HepG2 (cell line): ENCODE measurements around the gene HCFC1. TPM values are rescaled to one million over a fixed set of nuclear protein-coding genes. Genes with fewer than 3 reads are reported as not detected.

Source experiments
- ATAC-seq: fragments of 200-7000 bp; cut with Tn5 transposase; 3 replicates; pipeline ENCODE4 v1.9.1; 2020; ENCODE audit warnings: mild to moderate bottlenecking, moderate library complexity
- BruUV-seq: library from RNA; stranded (reverse); fragments of 400-500 nt; replicated peaks from 2 replicates; lab custom pipeline; 2021; lab: Mats Ljungman, UMichigan
- CTCF ChIA-PET: fragments of 300-600 bp; formaldehyde crosslinking; extraction: SDS; loops from one replicate; lab custom pipeline; 2021; ENCODE audit warnings: low total read pairs, inconsistent platforms, low intra/inter-chr PET ratio; lab: Yijun Ruan, JAX
- POLR2A ChIA-PET: fragments of 350-600 bp; sonication (Branson Sonifier 250); formaldehyde crosslinking; loops from one replicate; lab custom pipeline; 2020; ENCODE audit warnings: antibody characterized with exemption, inconsistent platforms; lab: Yijun Ruan, JAX
- DNase-seq: peaks from one replicate; pipeline ENCODE4 v3.0.0-alpha.2; 2015; ENCODE audit warnings: low spot score
- FAIRE-seq: peaks from 3 replicates; lab custom pipeline; 2011; peaks lifted over from hg19 to GRCh38; lab: Jason Lieb, UNC
- H2AFZ ChIP-seq: one replicate; pipeline ENCODE4 v1.6.1; 2011; ENCODE audit warnings: low read length, inconsistent platforms
- H3K27ac ChIP-seq: fragments of 300-600 bp; 3 replicates; pipeline ENCODE4 v1.8.0; 2011; ENCODE audit warnings: mixed run types, mild to moderate bottlenecking, mixed read lengths, low read length, inconsistent platforms; ENCODE audit not compliant: insufficient read depth; ENCODE audit errors: extremely low read length
- H3K27me3 ChIP-seq, 2 experiments: fragments of 200-600 bp in 1 of 2; 2 replicates in 1 of 2; 3 replicates in 1 of 2; pipeline versions ENCODE4 v1.6.0 to v1.8.0; 2011; ENCODE audit warnings: low read length in 2 of 2, mild to moderate bottlenecking in 2 of 2, moderate library complexity in 2 of 2, inconsistent platforms in 1 of 2; ENCODE audit not compliant: insufficient read depth in 2 of 2, control insufficient read depth in 1 of 2
- H3K36me3 ChIP-seq, 2 experiments: fragments of 200-600 bp in 1 of 2; replicated peaks in 1 of 2; 2 replicates in 1 of 2; 3 replicates in 1 of 2; pipeline versions ENCODE4 v1.5.1 to v1.8.0; 2011; ENCODE audit warnings: low read length in 2 of 2, inconsistent platforms in 1 of 2; ENCODE audit not compliant: insufficient read depth in 2 of 2, control insufficient read depth in 1 of 2
- H3K4me1 ChIP-seq: 2 replicates; pipeline ENCODE4 v1.5.1; 2012; ENCODE audit warnings: low read length, inconsistent platforms; ENCODE audit not compliant: insufficient read depth
- H3K4me2 ChIP-seq: 2 replicates; pipeline ENCODE4 v1.6.0; 2011; ENCODE audit warnings: low read depth, low read length, inconsistent platforms
- H3K4me3 ChIP-seq, 3 experiments: fragments of 200-600 bp in 1 of 3; sonication (generic), shearing (Covaris generic) in 1 of 3; replicated peaks in 1 of 3; 2 replicates each; pipeline ENCODE4 v1.5.1; 2011 to 2016; ENCODE audit warnings: low read length in 3 of 3, inconsistent platforms in 2 of 3, low read depth in 2 of 3, mild to moderate bottlenecking in 2 of 3, control low read depth in 1 of 3, mixed read lengths in 1 of 3; ENCODE audit not compliant: insufficient read depth in 1 of 3
- H3K79me2 ChIP-seq: one replicate; pipeline ENCODE4 v1.6.1; 2011; ENCODE audit warnings: low read length, inconsistent platforms; ENCODE audit not compliant: insufficient read depth
- H3K9ac ChIP-seq: 2 replicates; pipeline ENCODE4 v1.6.0; 2011; ENCODE audit warnings: mild to moderate bottlenecking, low read depth, low read length, inconsistent platforms; ENCODE audit not compliant: insufficient read depth
- H3K9me3 ChIP-seq: 2 replicates; pipeline ENCODE4 v1.5.1; 2012; ENCODE audit warnings: mild to moderate bottlenecking, low read length
- H4K20me1 ChIP-seq: 2 replicates; pipeline ENCODE4 v1.6.0; 2011; ENCODE audit warnings: inconsistent platforms, mild to moderate bottlenecking, low read length, moderate library complexity; ENCODE audit not compliant: insufficient read depth
- AGO2 ChIP-seq: fragments of 200-400 bp; formaldehyde crosslinking; optimal IDR thresholded peaks from 2 replicates; pipeline ENCODE3; 2017; ENCODE audit warnings: mild to moderate bottlenecking, low read depth, low read length, moderate library complexity
- CREM ChIP-seq, 2 experiments: sonication (generic) in 1 of 2; formaldehyde crosslinking in 1 of 2; IDR thresholded peaks; 2 replicates each; pipeline versions ENCODE4 v1.4.0 to v1.6.1; 2016 to 2020; ENCODE audit warnings: antibody characterized with exemption in 1 of 2, mild to moderate bottlenecking in 1 of 2, missing genetic modification reagents in 1 of 2
- FLYWCH1 ChIP-seq: sonication (generic); formaldehyde crosslinking; IDR thresholded peaks from 2 replicates; pipeline ENCODE4 v1.8.1; 2023; ENCODE audit warnings: mild to moderate bottlenecking, missing genetic modification reagents
- GATAD1 ChIP-seq: IDR thresholded peaks from 2 replicates; pipeline ENCODE4 v1.6.1; 2016; ENCODE audit warnings: missing genetic modification reagents, missing compliant biosample characterization
- MZF1 ChIP-seq: sonication (generic); formaldehyde crosslinking; IDR thresholded peaks from 2 replicates; pipeline ENCODE4 v1.8.1; 2023; ENCODE audit warnings: mild to moderate bottlenecking, missing genetic modification reagents, borderline replicate concordance
- NCOA5 ChIP-seq: sonication (generic); formaldehyde crosslinking; IDR thresholded peaks from 2 replicates; pipeline ENCODE4 v1.4.0; 2020; ENCODE audit warnings: missing genetic modification reagents
- SOX5 ChIP-seq: IDR thresholded peaks from 2 replicates; pipeline ENCODE4 v1.6.1; 2016; ENCODE audit warnings: borderline replicate concordance
- YY1 ChIP-seq: IDR thresholded peaks from 2 replicates; pipeline ENCODE4 v1.6.1; 2011; ENCODE audit warnings: low read length, low read depth, moderate library complexity, mild to moderate bottlenecking; ENCODE audit not compliant: insufficient read depth, insufficient replicate concordance
- ZBTB1 ChIP-seq: sonication (generic); formaldehyde crosslinking; IDR thresholded peaks from 2 replicates; pipeline ENCODE4 v1.4.0; 2020; ENCODE audit warnings: missing genetic modification reagents, borderline replicate concordance
- ZNF335 ChIP-seq: sonication (generic); formaldehyde crosslinking; IDR thresholded peaks from 2 replicates; pipeline ENCODE4 v1.4.0; 2020; ENCODE audit warnings: missing genetic modification reagents
- ZNF33B ChIP-seq: sonication (generic); formaldehyde crosslinking; IDR thresholded peaks from 2 replicates; pipeline ENCODE4 v1.5.1; 2020; ENCODE audit warnings: mild to moderate bottlenecking, missing genetic modification reagents
- ZNF746 ChIP-seq: sonication (generic); formaldehyde crosslinking; IDR thresholded peaks from 2 replicates; pipeline ENCODE4 v1.8.0; 2022; ENCODE audit warnings: mild to moderate bottlenecking, missing genetic modification reagents
- ZNF777 ChIP-seq: sonication (generic); formaldehyde crosslinking; IDR thresholded peaks from 2 replicates; pipeline ENCODE4 v1.4.0; 2020; ENCODE audit warnings: missing genetic modification reagents
- ZNF780A ChIP-seq: sonication (generic); formaldehyde crosslinking; IDR thresholded peaks from 2 replicates; pipeline ENCODE4 v1.8.0; 2022; ENCODE audit warnings: mild to moderate bottlenecking, missing genetic modification reagents, moderate library complexity
- WGBS: methylation state at CpG from one replicate; pipeline ENCODE4 v1.1.6; 2017; ENCODE audit warnings: low lambda C conversion rate; 5-methylcytosine and 5-hydroxymethylcytosine counted together
- in situ Hi-C: cut with HindIII; loops from 2 replicates; pipeline ENCODE4 v1.10.0; 2017; ENCODE audit warnings: low pct_unique_long_range_greater_than_20kb; ENCODE audit not compliant: extremely low pct_ligation_motif_present
- intact Hi-C: fragments of 100-400 bp; cut with micrococcal nuclease; formaldehyde crosslinking; loops from one replicate; pipeline ENCODE4 v1.10.0; 2022; ENCODE audit not compliant: unreplicated experiment
- polyA plus RNA-seq, 8 experiments: library from polyadenylated mRNA; depleted of rRNA in 3 of 8; stranded (reverse) in 7 of 8; unstranded in 1 of 8; fragments of >200 nt; fragmentation: Illumina TruSeq in 4 of 8; extraction: Trizol in 4 of 8; gene quantifications; 2 replicates each; pipeline versions ENCODE4 v1.2.1 to v1.2.3, GENCODE V29; 2011 to 2016; ENCODE audit warnings: low read depth in 4 of 8, missing spikeins in 1 of 8, mixed read lengths in 1 of 8; ENCODE audit not compliant: insufficient read depth in 1 of 8
- total RNA-seq, 5 experiments: library from RNA; depleted of rRNA; stranded (reverse); fragments of >200 nt; fragmentation: Illumina TruSeq; extraction: Trizol; gene quantifications; 2 replicates each; pipeline ENCODE4 v1.2.3, GENCODE V29; 2016; ENCODE audit warnings: low read depth in 1 of 5
- TF ChIP-seq, protein P1 (sequence below): sonication (generic); formaldehyde crosslinking; IDR thresholded peaks from 2 replicates; pipeline ENCODE4 v1.5.1; 2020; ENCODE audit warnings: missing genetic modification reagents, mild to moderate bottlenecking, borderline replicate concordance
- TF ChIP-seq, protein P2 (sequence below): IDR thresholded peaks from 2 replicates; pipeline ENCODE4 v1.6.1; 2016; ENCODE audit warnings: missing genetic modification reagents, missing compliant biosample characterization
- TF ChIP-seq, protein P3 (sequence below): sonication (generic); formaldehyde crosslinking; IDR thresholded peaks from 2 replicates; pipeline ENCODE4 v1.5.1; 2020; ENCODE audit warnings: mild to moderate bottlenecking, missing genetic modification reagents, moderate library complexity

The HCFC1 gene
- total and polyA plus RNA-seq, 2 of the 13 experiments (the other 11 are each of a cell fraction or from before 2014, with no cell fraction given), result 5.8 to 17.8 TPM

DNA sequence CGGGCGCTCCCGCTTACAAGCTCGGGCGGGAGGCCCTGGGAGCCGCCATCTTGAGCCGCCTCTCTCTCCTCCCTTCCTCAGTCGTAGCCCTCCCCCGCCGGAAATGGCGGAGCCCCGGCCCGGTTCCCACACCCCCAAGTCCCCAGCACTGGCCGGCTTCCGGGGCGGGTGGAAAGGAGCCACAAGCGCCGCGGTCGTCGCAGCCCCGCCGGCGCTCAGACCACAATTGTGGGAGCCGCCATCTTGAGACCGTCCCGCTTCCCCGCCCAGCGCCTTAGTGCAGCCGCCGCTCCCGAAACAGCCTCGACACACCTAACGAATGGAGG, 531 bp downstream of the HCFC1 start (continued):
- TF ChIP-seq GATAD1, result 0 out of 2 replicates have a peak, but pooled peaks have one; percentile 38

DNA sequence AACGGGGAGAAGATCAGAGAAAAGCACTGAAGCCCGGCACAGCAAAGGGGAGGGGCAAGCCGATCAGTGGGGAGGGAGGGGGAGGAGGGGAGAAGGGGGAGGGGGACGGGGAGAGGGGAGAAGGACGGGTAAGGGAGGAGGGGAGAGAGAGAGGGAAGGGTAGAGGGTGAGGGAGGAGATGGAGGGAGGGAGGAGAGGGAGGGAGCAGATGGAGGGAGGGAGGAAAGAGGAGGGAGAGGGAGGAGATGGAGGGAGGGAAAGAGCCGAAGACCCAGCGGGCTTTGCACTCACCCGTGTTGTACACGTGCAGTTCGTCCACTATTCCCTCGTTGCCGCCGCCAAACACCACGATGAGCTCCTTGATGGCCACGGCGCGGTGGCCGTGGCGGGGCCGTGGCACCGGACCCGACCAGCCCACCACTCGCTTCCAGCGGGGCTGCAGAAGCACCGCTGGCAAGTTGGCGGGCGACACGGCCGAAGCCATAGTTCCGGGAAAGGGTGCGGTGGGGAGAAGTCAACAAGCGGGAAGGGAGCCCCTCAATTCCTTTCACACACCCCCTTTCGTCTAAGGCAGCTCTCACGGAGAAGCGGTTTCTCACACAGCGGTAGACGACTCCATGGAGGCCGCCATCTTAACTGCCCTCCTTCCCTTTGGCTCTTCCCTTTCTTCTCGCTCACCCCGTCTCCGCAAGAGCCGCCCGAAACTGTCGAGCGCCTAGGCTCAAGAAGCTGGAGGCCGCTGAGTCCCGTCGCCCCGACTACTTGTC, 1.1 kb downstream of the HCFC1 start:
- DNase-seq (peak; percentile 29), ATAC-seq (peak; percentile 2), FAIRE-seq (no peak)
- CTCF ChIA-PET, result no interaction called here
- in situ Hi-C loops (loop anchor here (5.0 kb wide), 1 partner anchor 42 kb away; no protein-coding TSS in a partner anchor), intact Hi-C loops (no loop called here)
- peaks cover 59% of the 10 kb centered on the region for H3K79me2 ChIP-seq
- POLR2A ChIA-PET, result interaction anchor here (0.6 to 6.3 kb wide), 8 partner anchors 23 to 164 kb away, joined by 3 to 54 read pairs (median 4); partner anchors contain the start of gene NAA10
- BruUV-seq, result TSS peak; percentile 57
- peak overlapping the region; percentile 47 for H3K4me2 ChIP-seq
- H3K36me3 ChIP-seq, result peaks cover 3 to 11% of the 10 kb centered on the region in 2 experiments; a peak in 3 of 5 replicates
- H3K9me3 ChIP-seq, result no peaks in the 10 kb centered on the region
- H3K27ac ChIP-seq, result peak overlapping the region; percentile 100
- 0% methylated on average over 26 of the region's 49 CpGs for WGBS
- H3K27me3 ChIP-seq, result no peaks in the 10 kb centered on the region; a peak in 1 of 5 replicates
- peaks cover 38% of the 10 kb centered on the region for H4K20me1 ChIP-seq
- H3K4me1 ChIP-seq, result peaks cover 57% of the 10 kb centered on the region
- peak overlapping the region; percentile 100 for H3K9ac ChIP-seq
- peak overlapping the region; percentile 85 to 90 (median 89) for H3K4me3 ChIP-seq
- H2AFZ ChIP-seq, result no peak overlapping the region
- TF ChIP-seq, protein P1, sequence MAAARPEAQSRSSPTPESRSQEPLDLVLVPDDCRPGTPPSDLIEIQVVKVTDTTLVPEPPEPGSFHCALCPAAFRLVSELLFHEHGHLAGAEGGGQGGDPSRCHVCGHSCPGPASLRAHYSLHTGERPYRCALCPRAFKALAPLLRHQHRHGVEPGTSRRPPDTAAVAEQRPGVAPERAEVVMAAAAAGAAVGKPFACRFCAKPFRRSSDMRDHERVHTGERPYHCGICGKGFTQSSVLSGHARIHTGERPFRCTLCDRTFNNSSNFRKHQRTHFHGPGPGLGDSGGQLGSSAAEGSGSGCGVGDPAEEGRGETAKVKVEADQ (CRISPR knock-in tag), result no peak
- TF ChIP-seq ZBTB1 (CRISPR knock-in tag) (no peak), ZNF33B (CRISPR knock-in tag) (0 out of 2 replicates have a peak, but pooled peaks have one; percentile 34), MZF1 (CRISPR knock-in tag) (no peak), YY1 (peak; percentile 94), SOX5 (CRISPR knock-in tag) (no peak), NCOA5 (CRISPR knock-in tag) (no peak), ZNF780A (CRISPR knock-in tag) (no peak), CREM (IDR thresholded peaks at IDR 0.05) (0 out of 2 replicates have a peak, but pooled peaks have one; percentile 27), CREM (CRISPR knock-in tag; IDR thresholded peaks at IDR 0.05) (no peak), AGO2 (peak; percentile 12), FLYWCH1 (CRISPR knock-in tag) (no peak), ZNF335 (CRISPR knock-in tag) (0 out of 2 replicates have a peak, but pooled peaks have one; percentile 2), ZNF777 (CRISPR knock-in tag) (0 out of 2 replicates have a peak, but pooled peaks have one; percentile 39), ZNF746 (CRISPR knock-in tag) (peak; percentile 83; the same call in 1 of the 2 replicates)
- TF ChIP-seq, protein P2, sequence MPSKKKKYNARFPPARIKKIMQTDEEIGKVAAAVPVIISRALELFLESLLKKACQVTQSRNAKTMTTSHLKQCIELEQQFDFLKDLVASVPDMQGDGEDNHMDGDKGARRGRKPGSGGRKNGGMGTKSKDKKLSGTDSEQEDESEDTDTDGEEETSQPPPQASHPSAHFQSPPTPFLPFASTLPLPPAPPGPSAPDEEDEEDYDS, result no peak
- TF ChIP-seq, protein P3, sequence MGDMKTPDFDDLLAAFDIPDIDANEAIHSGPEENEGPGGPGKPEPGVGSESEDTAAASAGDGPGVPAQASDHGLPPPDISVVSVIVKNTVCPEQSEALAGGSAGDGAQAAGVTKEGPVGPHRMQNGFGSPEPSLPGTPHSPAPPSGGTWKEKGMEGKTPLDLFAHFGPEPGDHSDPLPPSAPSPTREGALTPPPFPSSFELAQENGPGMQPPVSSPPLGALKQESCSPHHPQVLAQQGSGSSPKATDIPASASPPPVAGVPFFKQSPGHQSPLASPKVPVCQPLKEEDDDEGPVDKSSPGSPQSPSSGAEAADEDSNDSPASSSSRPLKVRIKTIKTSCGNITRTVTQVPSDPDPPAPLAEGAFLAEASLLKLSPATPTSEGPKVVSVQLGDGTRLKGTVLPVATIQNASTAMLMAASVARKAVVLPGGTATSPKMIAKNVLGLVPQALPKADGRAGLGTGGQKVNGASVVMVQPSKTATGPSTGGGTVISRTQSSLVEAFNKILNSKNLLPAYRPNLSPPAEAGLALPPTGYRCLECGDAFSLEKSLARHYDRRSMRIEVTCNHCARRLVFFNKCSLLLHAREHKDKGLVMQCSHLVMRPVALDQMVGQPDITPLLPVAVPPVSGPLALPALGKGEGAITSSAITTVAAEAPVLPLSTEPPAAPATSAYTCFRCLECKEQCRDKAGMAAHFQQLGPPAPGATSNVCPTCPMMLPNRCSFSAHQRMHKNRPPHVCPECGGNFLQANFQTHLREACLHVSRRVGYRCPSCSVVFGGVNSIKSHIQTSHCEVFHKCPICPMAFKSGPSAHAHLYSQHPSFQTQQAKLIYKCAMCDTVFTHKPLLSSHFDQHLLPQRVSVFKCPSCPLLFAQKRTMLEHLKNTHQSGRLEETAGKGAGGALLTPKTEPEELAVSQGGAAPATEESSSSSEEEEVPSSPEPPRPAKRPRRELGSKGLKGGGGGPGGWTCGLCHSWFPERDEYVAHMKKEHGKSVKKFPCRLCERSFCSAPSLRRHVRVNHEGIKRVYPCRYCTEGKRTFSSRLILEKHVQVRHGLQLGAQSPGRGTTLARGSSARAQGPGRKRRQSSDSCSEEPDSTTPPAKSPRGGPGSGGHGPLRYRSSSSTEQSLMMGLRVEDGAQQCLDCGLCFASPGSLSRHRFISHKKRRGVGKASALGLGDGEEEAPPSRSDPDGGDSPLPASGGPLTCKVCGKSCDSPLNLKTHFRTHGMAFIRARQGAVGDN (CRISPR knock-in tag), result peak; percentile 17; the same call in 1 of the 2 replicates
